PFSK-1 (cell line): ENCODE data around the gene JAKMIP1.

Experiments used
- FOXP2 ChIP-seq: optimal IDR thresholded peaks from 2 replicates; pipeline ENCODE3; 2011; ENCODE audit warnings: borderline replicate concordance, control low read depth, inconsistent platforms; ENCODE audit not compliant: insufficient read depth; ENCODE audit errors: extremely low read length, extremely low read depth
- POLR2AphosphoS5 ChIP-seq: IDR thresholded peaks from 2 replicates; pipeline ENCODE4 v1.6.1; 2012; ENCODE audit warnings: low read depth, mild to moderate bottlenecking, control low read depth, low read length, moderate library complexity
- REST ChIP-seq, 2 experiments: IDR thresholded peaks; 2 replicates each; pipeline versions ENCODE4 v1.6.1 to v1.8.0; 2011 to 2012; ENCODE audit warnings: low read depth in 2 of 2, low read length in 2 of 2, control low read depth in 1 of 2, inconsistent platforms in 1 of 2, mild to moderate bottlenecking in 1 of 2, moderate library complexity in 1 of 2; ENCODE audit not compliant: insufficient read depth in 1 of 2
- SIN3A ChIP-seq: IDR thresholded peaks from 2 replicates; pipeline ENCODE4 v1.6.1; 2012; ENCODE audit warnings: mild to moderate bottlenecking, low read length, moderate library complexity, borderline replicate concordance; ENCODE audit not compliant: insufficient read depth
- TAF1 ChIP-seq: IDR thresholded peaks from 2 replicates; pipeline ENCODE4 v1.6.1; 2012; ENCODE audit warnings: low read length, control low read depth, borderline replicate concordance; ENCODE audit not compliant: insufficient read depth

JAKMIP1 gene

DNA sequence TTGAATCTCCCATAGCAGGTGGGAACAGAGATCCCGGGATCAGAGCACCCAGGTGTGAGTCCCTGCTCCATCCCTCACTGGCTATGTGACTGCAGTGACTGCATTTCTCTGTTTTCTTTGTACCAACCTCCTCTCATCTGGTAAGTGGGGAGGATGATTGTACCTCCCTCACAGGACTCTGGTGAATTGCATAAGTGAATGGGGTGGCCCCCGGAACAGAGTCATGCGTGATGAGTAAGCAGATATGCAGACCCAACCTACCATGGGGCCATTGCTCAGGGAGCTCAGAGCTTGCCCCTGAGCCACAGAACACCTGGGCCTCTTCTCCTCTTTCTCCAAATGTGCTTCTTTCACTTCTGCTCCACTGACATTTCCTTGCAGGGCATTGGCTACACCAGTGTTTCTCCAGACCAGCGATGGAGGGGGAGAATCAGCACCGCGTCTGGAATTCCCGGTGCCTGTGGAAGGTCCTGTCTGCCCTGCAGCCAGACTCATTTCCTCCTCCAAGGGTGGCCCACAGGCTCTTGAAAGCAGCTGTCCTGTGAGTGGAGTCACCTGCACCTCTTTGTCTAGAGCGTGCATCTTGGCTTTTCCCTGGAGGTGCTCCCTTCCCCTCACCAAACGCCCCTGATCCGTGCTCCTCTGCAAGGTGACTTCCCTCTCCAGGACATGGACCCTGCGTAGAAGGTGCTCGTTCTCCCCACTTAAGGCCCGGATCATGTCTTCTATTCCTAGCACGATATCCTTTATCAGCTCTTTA lies 212.1 kb downstream of the JAKMIP1 start:
- TF ChIP-seq SIN3A (no peak), TAF1 (no peak), REST (IDR thresholded peaks at IDR 0.05; ENCODE audit: insufficient read depth in 1 of 2, low read depth in 2 of 2, low read length in 2 of 2) (no peak), POLR2AphosphoS5 (no peak), FOXP2 (no peak)

DNA sequence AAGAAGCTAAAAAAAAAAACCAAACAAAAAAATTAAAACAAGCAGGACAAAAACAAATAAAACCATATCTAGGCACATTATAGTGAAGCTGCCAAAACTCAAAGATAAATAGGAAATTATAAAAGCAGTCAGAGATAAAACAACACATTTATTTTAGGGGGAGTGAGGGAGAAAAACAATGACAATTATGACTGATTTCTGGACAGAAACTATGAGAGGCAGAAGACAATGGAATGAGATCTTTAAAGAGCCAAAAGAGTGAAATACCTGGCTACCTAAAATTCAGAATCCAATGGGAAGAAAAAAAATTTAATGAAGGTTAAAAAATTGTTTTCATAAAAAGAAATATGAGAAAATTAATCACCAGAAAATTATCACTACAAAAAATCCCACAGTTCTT lies 215.5 kb downstream of the JAKMIP1 start:
- TF ChIP-seq FOXP2 = no peak
- TF ChIP-seq SIN3A = no peak
- TF ChIP-seq TAF1 = no peak
- TF ChIP-seq REST (IDR thresholded peaks at IDR 0.05; ENCODE audit: insufficient read depth in 1 of 2, low read depth in 2 of 2, low read length in 2 of 2) = no peak
- TF ChIP-seq POLR2AphosphoS5 = no peak

- TF ChIP-seq TAF1 = no peak
- no peak for TF ChIP-seq FOXP2
- TF ChIP-seq SIN3A = no peak
- no peak for TF ChIP-seq REST (IDR thresholded peaks at IDR 0.05; ENCODE audit: insufficient read depth in 1 of 2, low read depth in 2 of 2, low read length in 2 of 2)
- TF ChIP-seq POLR2AphosphoS5 = no peak
Measured at GRCh38 chr4:5982156-5982973, 218.0 kb downstream of the JAKMIP1 start.

- TF ChIP-seq FOXP2 = no peak
- no peak for TF ChIP-seq SIN3A
- no peak for TF ChIP-seq REST (IDR thresholded peaks at IDR 0.05; ENCODE audit: insufficient read depth in 1 of 2, low read depth in 2 of 2, low read length in 2 of 2)
- TF ChIP-seq TAF1 = no peak
- TF ChIP-seq POLR2AphosphoS5 = no peak
Measured at GRCh38 chr4:5980436-5981155, 219.8 kb downstream of the JAKMIP1 start.
